ENCODE data around the gene VCAN.

VCAN gene

GRCh38 chr5:83498585-83498984 is 27.0 kb downstream of the VCAN start:
- DNase-seq = no peak

DNA sequence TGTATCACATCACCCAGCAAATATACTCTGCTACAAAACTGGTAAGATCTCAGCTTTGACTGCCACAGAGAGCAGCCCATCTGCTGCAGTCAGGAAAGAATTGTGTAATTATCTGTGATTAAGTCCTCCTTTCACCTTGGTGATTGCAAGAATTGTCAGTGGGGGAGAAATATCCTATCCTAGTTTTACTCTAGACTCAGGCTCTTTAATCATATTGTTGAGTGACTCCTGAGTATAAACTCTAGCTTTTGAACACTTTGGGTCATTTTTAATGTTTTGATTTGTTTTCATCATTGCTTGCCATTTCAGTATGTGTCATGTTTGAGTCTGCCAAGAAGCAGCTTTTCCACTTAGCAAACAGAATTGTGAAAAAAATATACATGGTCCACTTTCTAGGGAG is 32.1 kb downstream of the VCAN start:
- no peak for DNase-seq

GRCh38 chr5:83507431-83507830 is 35.9 kb downstream of the VCAN start:
- no peak for DNase-seq

DNA sequence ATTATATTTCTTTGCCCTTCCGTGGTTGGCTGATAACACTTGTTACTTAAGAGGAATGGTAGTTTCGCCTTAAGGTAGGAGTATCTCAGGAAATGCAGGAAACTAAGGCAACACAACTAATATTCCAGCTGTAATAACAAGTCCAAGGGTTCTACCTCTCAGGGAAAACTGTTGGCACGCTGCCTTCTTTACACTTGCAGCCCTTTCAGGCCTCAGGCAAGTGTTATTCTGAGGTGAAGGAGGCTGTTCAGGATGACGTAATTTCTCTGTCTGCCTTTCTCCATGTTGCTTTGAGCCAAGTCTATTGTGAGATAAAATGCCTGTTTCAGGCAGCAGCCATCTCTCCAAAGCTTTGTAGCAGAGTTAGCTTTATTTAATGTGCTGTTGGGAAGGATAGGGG is 38.0 kb downstream of the VCAN start:
- DNase-seq = no peak

- no peak for DNase-seq
Measured at GRCh38 chr5:83510260-83510659, 38.7 kb downstream of the VCAN start.

DNA sequence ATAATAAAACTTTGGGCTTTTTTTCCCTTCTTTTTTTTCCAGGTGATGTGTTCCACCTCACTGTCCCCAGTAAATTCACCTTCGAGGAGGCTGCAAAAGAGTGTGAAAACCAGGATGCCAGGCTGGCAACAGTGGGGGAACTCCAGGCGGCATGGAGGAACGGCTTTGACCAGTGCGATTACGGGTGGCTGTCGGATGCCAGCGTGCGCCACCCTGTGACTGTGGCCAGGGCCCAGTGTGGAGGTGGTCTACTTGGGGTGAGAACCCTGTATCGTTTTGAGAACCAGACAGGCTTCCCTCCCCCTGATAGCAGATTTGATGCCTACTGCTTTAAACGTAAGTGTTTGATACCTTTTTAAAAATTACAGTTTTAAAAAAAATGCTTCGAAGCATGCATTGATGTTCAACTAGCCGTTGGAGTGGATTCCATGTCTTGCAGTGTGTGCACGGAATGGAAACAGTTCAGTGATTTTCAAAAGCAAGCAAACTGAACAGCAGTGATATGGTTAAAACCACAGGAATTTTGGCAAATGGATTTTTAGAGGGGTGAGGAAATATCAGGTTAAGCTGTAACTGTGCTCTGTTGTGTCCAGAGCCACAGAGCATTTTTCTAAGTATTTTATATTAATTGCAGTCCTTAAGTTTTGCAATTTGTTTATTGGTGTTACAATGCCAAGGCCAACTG is 40.7 kb downstream of the VCAN start:
- DNase-seq = no peak

GRCh38 chr5:83513081-83513480 is 41.5 kb downstream of the VCAN start:
- no peak for DNase-seq

DNA sequence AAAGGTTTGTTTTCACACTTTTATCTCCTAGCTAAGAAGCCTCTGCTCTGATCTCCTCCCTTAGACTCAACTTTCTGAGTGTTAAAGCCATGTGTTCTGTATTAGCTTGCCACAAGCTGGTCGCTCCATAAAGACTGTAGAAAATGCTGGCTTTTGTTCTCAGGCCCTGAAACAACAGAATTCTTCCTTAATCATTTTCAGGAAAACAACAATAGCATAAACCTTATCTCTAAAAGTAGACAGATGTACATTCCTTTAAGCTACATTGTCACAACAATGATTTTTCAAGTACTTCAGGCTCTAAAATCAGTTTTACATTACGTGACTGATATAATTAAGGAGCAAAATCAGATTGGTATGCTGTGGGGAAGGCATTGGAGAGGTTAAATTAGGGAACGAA is 41.9 kb downstream of the VCAN start:
- DNase-seq = no peak

DNA sequence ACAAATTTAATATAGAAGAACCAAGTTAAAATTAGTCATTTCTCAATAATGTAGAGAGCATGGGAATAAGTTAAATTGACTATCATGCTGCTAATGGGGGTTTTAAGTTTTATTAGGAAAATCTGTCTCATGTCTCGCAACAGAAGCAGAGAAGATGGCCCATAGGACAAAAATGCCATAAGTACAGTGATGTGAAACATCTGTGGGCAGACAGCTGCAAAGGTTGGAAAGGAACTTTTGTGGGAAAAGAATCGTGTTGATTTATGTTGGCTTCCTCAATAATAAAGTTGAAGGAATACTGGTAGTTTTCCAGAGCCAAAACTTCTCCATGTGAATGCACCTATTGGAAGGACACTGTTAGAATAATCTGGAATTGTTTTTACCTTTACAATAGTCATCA is 44.8 kb downstream of the VCAN start:
- no peak for DNase-seq

DNA sequence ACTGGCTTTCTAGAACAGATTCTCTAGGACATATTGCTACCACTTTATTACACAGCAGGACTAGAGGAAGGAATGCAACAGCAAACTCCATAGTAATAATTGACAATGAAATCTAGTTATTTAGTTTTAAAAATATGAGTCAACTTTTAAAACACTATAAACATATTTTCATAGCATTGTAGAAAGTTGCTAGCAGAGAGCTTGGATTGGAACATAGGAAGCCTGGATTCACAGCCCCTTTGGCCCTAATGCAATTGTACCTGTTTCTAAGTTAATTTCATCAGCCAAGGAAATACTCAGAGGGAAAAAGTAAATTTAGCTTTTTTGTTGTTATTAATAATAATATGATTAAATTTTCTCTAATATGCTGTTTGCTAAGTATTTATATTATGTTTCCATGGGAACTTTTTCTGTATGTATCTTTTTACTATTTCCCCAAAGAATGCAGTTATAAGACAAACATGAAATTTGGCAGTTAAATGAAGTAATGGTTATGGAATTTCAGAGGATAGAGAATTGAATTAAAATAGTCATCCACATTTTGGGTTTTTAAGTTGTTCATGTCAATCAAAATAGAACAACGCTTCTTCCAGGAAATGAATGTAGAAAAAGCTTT is 45.6 kb downstream of the VCAN start:
- no peak for DNase-seq

- no peak for DNase-seq
Measured at GRCh38 chr5:83517688-83518085, 46.1 kb downstream of the VCAN start.

- DNase-seq = no peak
Measured at GRCh38 chr5:83518319-83519061, 46.9 kb downstream of the VCAN start.

GRCh38 chr5:83522446-83522845 is 50.9 kb downstream of the VCAN start:
- DNase-seq = no peak

- DNase-seq = no peak
Measured at GRCh38 chr5:83523929-83524328, 52.4 kb downstream of the VCAN start.

DNA sequence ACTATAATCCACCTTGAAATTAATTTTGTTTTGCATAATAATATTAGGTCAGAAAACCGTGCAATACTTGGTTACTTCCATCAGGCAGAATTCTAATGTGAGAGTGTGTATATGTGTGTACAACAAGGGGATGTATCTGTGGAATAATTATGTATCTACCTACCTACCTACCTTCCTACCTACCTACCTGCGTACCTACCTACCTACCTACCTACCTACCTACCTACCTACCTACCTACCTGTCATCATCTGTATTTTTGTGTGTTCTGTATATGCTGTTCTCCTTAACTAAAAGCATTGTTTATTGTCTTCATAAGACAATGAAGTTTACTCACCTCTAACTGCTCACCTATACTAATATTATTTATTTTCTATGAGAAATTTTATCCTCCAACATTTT is 52.8 kb downstream of the VCAN start:
- DNase-seq = no peak

GRCh38 chr5:83524991-83525390 is 53.4 kb downstream of the VCAN start:
- DNase-seq = no peak

GRCh38 chr5:83526289-83526688 is 54.7 kb downstream of the VCAN start:
- no peak for DNase-seq

DNA sequence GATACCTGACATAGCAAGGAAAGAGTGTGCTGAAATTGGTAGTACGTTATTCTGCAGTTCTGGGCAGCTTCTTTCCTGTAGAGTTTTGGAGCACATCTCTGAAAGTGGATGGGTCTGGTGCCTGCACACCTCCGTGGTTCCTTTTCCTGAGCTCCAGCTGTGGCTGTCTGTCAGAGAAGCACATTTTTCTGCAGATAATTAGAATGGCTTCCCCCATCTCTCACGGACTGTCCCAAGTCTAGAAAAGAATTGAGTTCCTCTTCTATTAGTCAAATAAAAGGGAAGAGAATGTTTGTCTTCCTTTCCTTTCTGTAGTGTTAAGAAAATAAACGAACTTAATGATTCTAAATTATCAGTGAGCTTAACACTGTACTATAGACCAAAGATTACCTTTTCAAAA is 55.7 kb downstream of the VCAN start:
- no peak for DNase-seq

- DNase-seq = no peak
Measured at GRCh38 chr5:83527722-83528438, 56.3 kb downstream of the VCAN start.

GRCh38 chr5:83528439-83528769 is 56.9 kb downstream of the VCAN start:
- no peak for DNase-seq

DNA sequence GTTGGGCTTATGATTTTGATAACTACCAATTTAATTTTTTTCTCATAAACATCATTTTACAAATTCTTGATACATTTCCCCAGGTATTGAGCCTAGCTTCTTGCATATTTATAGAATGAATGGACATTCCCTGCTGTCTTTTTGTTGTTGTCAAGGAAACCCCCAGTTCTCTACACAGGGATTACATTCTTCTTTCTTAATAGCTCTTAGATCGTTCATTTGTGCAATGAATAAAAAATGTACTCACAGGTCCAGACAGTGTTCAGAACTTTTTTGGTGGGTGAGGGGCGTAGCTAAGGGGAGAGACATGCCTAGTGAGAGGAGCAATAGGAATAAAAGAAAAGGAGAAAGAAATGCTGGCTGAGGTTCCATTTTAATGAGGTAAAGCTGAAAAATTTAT is 58.6 kb downstream of the VCAN start:
- no peak for DNase-seq

GRCh38 chr5:83531661-83532060 is 60.1 kb downstream of the VCAN start:
- DNase-seq = no peak

DNA sequence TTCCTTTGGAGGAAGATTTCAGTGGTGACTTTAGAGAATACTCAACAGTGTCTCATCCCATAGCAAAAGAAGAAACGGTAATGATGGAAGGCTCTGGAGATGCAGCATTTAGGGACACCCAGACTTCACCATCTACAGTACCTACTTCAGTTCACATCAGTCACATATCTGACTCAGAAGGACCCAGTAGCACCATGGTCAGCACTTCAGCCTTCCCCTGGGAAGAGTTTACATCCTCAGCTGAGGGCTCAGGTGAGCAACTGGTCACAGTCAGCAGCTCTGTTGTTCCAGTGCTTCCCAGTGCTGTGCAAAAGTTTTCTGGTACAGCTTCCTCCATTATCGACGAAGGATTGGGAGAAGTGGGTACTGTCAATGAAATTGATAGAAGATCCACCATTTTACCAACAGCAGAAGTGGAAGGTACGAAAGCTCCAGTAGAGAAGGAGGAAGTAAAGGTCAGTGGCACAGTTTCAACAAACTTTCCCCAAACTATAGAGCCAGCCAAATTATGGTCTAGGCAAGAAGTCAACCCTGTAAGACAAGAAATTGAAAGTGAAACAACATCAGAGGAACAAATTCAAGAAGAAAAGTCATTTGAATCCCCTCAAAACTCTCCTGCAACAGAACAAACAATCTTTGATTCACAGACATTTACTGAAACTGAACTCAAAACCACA is 67.4 kb downstream of the VCAN start:
- DNase-seq = no peak

All from activated T-cell treated with anti-CD3 and anti-CD28 coated beads for 4 hours (primary cell).